NCI-H1092 (cell line): ENCODE measurements around the gene PHTF1.
"Not testable (repeated sequence)": the region's sequence is repeated elsewhere in the genome, so short reads cannot be mapped to it uniquely, and the experiment has no call there.

Experiments used
- DNase-seq: peaks from one replicate; lab custom pipeline; 2025; lab: John Stamatoyannopoulos, UW

Gene PHTF1

DNA sequence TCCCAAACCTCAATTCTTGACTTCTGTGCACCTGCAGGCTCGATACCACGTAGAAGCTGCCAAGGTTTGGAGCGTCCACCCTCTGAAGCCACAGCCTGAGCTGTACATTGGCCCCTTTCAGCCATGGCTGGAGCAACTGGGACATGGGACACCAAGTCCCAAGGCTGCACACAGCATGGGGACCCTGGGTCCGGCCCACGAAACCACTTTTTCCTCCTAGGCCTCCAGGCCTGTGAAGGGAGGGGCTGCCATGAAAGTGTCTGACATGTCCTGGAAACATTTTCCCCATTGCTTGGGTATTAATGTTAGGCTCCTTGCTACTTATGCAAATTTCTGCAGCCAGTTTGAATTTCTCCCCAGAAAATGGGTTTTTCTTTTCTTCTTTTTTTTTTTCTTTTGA is 40.7 kb downstream of the PHTF1 start:
- not testable (repeated sequence) for DNase-seq

DNA sequence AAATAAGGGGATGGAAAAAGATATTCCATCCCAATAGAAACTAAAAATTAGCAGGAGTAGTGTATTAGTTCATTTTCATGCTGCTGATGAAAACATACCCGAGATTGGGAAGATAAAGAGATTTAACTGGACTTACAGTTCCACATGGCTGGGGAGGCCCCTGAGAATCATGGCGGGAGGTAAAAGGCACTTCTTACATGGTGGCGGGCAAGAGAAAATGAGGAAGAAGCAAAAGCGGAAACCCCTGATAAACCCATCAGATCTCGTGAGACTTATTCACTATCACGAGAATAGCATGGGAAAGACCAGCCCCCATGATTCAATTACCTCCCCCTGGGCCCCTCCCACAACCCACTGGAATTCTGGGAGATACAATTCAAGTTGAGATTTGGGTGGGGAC is 41.8 kb downstream of the PHTF1 start:
- DNase-seq: not testable (repeated sequence)

DNA sequence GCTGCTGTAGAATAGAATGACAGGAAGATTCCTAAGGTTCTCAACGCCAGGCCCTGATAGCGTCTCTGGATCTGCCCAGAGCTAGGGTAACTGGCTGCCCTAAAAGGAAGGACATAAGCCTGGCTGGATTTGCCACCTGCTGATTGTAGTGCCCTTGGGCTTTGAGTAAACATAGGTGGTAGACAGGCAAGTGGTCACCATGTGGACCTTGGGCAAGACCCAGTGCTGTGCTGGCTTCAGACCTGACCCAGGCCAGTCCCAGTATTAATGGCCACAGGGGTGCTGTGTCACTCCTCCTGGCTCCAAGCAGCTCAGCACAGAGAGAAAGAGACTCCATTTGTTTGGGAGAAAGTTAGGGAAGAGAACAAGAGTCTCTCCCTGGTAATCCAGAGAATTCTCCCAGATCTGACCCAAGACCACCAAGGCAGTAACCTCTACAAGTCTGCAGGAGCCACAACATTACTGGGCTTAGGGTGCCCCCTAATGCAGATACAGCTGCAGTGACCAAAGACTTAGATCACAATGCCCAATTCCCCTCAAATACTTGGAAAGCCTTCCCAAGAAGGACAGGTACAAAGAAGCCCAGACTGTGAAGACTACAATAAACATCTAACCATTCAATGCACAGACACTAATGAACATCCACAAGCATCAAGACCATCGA is 44.5 kb downstream of the PHTF1 start:
- no peak for DNase-seq

DNA sequence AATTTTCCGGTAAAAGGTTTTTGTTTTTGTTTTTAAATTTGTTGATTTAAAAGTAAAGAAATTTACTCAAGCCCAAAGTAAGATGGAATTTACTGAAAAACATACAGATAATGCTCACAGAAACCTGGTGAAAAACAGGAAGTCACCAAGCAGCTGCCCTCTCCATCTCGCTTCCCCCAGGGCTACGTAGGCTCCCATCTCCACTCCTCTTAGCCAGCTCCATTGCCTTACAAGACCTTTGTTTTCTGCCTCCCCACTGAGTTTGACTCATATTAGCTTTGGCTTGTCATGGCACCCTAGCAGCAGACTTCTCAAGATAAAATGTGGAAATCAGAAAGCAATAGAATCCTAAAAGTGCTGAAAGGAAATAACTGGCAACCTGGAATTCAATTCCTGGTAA is 57.9 kb downstream of the PHTF1 start:
- no peak for DNase-seq

- DNase-seq: no peak
These were observed 64.4 kb downstream of the PHTF1 start for GRCh38 chr1:113694910-113695309.

DNA sequence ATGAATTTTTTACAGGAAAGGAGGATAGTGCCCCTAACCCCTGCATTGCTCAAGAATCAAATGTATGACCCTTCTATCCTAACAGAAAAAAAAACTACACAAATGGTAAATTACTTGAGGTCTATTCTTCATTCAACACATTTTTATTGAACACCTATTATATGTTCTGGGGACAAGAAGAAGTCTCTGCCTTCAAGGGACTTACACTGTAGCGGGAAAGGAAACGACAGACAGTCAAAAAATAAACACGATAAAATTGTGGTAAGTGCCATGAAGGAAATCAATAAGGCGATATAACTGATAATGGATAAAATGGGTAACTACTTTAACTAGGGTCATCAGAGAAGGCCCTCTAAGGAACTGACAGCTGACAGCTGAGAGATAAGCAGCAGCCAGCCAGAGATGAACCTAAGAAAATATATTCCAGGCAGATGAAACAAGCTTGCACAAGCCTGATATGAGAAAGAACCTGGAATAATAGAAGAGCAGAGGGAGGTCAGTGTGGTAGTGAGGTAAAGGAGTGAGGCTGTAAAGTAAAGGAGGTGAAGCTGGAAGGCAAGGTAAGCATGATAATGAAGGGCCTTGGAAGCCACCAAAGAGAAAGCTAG is 66.4 kb downstream of the PHTF1 start:
- DNase-seq: no peak

DNA sequence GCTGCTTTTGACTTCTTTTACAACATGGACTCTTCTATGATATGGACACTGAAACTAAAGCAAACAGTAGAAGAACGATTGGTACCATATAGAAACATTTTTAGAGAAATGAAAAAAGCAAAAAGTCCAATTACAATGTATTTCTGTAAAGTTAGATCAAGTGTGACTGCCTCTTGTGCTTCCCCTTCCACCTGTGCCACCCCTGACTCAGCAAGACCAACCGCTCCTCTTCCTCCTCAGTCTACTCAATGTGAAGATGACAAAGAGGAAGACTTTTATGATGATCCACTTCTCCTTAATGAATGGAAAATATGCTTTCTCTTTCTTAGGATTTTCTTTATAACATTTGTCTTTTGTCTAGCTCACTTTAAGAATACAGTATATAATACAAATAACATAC is 66.9 kb downstream of the PHTF1 start:
- no peak for DNase-seq

DNA sequence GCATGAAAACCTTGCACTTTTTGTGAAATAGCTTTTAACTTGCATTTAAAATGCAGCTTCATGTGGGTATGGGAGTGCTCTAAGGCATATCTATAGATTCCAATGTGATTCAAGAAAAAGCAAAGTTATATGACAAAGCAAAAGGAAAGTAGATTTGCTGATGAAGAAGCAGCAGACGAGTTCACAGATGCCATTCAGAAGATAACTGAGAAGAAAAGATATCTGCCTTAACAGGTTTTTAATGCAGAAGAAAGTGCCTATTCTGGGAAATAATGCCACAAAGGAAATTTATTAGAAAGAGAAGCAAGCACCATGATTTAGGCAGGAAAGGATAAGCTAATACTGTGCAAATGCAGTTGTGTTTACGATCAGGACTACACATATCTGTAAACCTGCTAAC is 68.1 kb downstream of the PHTF1 start:
- DNase-seq: no peak

DNA sequence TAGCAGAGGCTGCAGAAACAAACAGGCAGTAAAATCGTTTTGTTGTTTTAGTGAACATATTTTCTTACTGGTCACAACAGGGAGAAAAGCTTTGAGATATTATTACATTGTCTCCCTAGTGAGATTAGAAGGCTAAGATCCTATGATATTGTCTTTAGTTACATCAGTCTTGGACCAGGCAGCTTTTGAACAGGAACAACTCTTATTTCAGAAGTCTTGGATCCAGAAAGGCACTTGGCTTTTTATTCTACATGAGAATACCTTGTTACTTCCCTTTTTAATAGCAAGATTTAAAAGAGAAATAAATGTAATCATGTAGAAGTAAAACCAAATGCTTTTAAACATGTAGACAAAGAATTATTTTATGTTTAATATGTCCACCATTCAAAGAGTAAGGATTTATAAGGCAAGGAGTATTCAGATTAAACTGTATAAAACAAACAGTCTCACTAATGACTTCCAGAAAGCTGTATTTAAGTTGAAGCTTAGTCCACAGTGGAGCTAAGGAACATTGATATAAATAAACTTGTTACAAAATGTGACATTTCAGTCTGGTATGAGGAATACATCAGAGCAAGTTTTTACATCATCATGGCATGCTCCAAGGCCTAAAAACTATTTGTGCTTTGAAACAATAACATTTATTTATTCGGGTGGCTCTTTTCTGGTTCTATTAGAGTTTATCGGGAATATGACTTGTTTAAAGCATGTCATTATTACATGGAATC is 72.2 kb downstream of the PHTF1 start:
- no peak for DNase-seq

DNA sequence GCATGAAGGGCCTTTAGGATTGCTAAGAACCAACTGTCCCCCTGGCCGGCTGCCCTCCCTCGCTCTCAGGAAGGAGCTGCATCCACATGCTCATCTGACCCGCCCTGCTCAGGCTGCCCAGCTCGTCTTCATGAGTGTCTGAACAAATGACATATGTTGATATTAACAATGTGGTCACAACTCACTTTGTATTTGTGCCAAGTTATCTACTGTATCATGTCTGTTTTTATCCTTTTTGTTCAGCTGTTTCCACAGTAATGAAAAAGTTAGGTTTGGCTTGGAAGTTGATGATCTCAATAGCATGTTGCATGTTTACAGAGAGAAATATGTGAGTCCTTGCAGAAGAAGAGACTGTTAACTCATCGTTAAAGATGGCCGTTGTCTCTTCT is 75.1 kb downstream of the PHTF1 start:
- no peak for DNase-seq

DNA sequence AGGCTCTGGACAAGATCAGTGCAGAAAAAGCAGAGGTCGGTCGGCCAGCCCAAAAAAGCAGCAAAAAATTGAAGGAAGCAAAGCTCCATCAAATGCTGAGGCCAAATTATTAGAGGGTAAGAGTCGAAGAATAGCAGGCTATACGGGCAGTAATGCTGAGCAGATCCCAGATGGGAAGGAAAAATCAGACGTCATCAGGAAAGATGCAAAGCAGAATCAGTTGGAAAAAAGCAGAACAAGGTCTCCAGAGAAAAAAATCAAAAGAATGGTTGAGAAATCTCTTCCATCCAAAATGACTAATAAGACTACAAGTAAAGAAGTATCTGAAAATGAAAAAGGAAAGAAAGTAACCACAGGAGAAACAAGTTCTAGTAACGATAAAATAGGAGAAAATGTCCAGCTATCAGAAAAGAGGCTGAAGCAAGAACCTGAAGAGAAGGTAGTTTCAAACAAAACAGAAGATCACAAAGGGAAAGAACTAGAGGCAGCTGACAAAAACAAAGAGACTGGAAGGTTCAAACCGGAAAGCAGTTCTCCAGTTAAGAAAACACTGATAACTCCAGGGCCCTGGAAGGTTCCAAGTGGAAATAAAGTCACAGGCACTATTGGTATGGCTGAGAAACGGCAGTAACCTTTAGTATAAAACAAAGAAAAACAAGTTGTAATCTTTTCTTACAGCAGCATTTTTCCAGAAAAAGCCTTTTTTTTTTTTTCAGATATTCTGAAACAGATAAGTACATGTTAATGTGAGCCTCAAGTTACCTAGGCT is 75.7 kb downstream of the PHTF1 start:
- DNase-seq: no peak

DNA sequence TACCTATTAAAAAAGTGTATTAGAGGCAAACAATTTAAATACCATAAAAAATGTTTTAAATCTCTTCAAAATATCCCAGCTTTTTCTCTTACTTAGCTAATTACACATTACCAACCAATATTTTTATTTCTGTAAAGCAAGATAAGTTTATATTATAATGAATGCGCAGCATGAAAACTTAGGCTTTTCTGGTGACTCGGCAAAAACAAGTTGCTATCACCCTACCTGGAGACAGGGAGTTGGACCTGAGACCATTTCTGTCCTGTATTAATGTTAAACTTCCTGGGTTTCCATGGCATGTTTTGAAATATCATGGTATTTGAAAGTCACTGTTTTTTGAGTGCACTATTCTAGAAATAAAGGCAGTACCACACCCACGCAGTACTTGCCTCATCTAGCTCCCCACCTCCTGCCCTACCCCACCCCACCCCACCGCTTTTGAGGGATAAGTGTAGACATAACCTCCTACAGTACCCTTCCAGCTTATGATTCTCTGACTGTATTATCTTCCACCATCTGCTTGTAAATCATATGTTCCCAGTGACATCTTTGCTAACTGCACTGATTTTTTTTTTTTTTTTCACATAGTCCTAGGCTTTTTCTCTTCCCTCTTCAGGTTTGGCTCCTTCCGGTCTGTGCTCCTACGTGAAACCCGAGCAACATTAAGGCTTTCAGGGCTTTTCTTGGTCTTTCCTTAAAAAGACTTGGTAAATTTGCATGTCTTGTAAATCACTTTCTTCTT is 77.5 kb downstream of the PHTF1 start:
- no peak for DNase-seq

DNA sequence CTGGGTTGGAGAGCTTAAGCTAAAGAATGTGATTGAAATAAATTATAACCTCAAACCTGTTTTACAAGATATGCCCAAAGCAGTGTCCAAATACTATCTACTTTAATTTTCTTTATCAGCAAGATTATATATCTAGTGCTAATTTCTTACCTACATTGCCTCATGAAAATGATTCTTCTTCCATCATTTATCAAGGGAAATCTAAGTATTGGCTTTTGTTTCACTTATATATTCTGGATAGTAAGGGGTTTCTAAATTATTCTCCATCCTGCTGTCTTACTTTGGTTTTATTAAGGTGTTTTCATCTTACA is 81.2 kb downstream of the PHTF1 start:
- no peak for DNase-seq

- DNase-seq: peak; percentile 57
These were observed 81.8 kb downstream of the PHTF1 start for GRCh38 chr1:113677250-113678158.

DNA sequence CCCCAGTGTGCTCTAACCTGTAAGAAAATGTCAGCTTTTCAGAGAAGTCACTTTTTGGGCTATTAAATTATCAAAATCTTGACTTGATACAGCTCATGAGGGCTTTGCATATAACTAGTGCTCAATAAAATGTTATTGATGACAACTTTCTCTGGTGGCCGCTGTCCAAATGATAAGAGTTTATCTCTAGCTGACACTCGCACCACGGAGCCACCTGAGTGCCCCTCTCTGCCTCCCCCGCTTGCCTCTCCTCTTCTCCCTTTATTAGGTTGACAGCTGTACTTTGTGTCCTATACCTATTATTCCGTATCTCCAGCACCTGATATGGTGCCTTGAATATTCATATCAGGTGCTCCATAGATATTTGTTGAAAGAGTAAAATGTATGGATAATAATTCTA is 82.8 kb downstream of the PHTF1 start:
- no peak for DNase-seq

- no peak for DNase-seq
These were observed 84.0 kb downstream of the PHTF1 start for GRCh38 chr1:113675302-113675701.

DNA sequence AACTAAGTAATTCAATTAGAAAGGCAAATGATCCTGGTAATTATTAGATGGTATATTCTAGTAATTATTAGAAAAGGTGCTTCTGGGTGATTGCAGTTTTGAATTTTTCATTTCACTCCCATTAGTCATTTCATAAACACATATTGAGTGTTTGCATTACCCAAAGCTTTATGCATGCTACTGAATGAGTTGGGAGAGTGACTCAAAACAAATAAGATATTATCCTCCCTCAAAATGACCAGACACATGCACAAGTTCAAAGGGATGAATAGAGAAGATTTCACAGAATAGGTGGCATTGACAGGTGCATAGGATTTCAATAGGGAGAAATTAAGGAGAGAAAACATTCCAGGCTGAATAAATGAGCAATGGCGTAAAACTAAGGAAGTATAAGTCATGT is 84.7 kb downstream of the PHTF1 start:
- DNase-seq: no peak

DNA sequence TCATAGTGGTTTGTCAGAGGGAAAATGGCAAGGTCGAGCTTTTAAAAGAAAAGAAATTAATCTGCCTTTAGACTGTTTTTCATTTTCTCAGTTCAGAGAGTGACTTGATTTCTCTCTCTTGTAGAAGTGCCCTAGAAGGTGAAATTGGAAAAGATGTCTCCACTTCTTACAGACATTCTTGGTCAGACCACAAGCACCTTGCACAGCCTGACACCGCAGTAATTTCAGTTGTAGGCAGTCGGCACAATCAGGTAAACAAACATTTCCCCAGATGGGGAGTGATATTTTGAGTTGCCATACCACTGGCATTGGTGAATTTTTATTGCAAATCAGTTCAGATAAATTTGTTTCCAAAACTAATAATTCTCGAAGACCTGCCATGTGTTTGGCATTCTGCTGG is 86.8 kb downstream of the PHTF1 start:
- DNase-seq: no peak

DNA sequence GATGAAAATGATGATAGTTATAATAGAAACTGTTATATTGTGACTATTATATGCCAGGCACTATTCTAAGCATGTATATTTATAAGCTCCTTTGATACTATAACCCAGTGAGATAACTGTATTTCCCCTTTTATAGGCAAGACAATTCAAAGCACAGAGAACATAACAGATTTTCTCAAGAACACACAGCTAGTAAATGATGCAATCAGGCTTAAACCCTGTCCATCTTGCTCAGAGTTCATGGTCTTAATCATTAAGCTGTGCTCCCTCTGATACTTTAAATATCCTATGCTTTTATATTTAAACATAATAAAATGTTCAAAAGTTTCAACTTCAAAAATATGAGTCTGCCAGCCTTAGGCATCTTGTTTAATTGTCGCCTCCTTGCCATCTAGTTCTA is 88.6 kb downstream of the PHTF1 start:
- no peak for DNase-seq

GRCh38 chr1:113669988-113670387 is 89.3 kb downstream of the PHTF1 start:
- no peak for DNase-seq

DNA sequence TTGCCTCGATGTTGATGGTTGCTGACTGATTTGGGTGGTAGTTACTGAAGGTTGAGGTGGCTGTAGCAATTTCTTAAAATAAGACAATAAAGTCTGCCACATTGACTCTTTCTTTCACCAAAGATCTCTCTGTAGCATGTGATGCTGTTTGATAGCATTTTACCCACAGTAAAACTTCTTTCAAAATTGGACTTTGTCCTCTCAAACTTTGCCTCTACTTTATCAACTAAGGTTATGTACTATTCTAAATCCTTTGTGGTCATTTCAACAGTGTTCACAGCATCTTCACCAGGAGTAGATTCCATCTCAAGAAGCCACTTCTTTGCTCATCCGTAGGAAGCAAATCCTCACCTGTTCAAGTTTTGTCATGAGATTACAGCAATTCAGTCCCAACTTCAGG is 93.2 kb downstream of the PHTF1 start:
- DNase-seq: no peak
